GM12872 (cell line): ENCODE measurements around the gene CACNA1D.
A peak's percentile ranks its signal among the peaks of the same experiment; 100 is the strongest.

ENCODE experiments used
- CTCF ChIP-seq: IDR thresholded peaks from 3 replicates; pipeline ENCODE4 v1.5.1; 2011; ENCODE audit warnings: low read depth, mild to moderate bottlenecking, low read length, moderate library complexity; ENCODE audit not compliant: insufficient read depth

The CACNA1D gene

GRCh38 chr3:53674582-53674981, 180.2 kb downstream of the CACNA1D start:
- no peak for TF ChIP-seq CTCF

GRCh38 chr3:53675022-53675697, 180.7 kb downstream of the CACNA1D start:
- no peak for TF ChIP-seq CTCF

DNA sequence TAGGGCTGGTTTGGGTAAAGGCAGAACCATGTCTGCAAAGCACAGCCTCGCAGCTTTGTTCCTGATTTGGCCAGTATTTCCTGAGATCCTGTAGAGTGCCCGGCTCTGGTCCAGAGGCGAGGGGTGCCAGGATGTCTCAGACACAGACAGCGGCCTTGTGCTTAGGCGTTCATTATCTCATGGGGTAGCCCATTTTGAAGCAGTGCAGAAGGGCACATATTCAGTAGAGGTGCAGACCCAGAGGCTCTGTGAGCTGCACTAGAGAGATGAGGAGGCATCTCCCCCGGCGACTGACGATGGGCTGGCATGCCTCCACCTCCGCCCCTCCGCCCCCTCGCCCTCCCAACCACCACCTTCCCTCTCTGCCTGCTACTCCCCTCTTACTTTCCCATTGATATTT, 181.5 kb downstream of the CACNA1D start:
- no peak for TF ChIP-seq CTCF

DNA sequence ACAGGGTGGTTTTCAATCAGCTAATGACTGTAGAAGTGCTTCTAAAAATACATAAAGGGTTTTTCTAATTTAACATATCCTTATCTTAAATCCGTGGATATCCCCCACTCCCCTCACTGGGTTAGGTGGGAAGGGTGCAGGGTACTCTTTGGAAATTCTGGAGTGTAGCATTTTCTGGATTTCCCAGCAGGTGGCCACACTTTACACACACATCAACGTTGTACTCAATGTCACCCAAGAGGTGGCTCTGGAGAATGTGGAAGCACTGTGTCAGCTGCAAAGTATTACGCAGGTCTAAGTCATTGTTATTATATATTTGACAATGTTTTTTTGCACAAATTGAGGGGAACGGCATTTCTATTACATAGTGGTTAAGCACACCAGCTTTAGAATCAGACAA, 183.0 kb downstream of the CACNA1D start:
- TF ChIP-seq CTCF, result peak; percentile 42; the same call in 2 of the 3 replicates

GRCh38 chr3:53680028-53680427, 185.6 kb downstream of the CACNA1D start:
- no peak for TF ChIP-seq CTCF

- TF ChIP-seq CTCF, result no peak
These were observed 188.4 kb downstream of the CACNA1D start for GRCh38 chr3:53682807-53683206.

DNA sequence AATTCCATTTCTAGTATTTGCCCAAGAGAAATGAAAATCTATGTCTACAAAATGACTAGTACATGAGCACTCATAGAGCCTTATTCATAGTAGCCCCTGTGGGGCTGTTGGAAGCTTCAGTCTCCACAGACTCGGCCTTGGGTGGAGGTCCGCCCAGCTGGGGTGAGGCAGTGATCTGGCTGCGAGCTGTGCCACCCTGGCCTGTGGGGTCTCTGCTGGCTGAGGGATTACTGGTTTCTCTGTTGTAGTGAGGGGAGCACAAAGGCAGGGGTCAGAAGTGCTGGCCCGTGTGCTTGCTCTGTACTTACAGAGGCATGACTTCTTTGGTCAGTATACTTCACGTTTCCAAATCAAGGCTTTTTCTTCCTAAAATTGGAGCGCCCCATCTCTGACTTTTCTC, 193.7 kb downstream of the CACNA1D start:
- no peak for TF ChIP-seq CTCF
